GM12801 (cell line): ENCODE measurements around the gene MCRIP2.

Experiments used
- TF ChIP-seq, protein P1 (sequence below): IDR thresholded peaks from one replicate; pipeline ENCODE4 v1.5.1; 2011; ENCODE audit warnings: control low read depth; ENCODE audit not compliant: insufficient read length; ENCODE audit errors: extremely low read depth

MCRIP2 gene

DNA sequence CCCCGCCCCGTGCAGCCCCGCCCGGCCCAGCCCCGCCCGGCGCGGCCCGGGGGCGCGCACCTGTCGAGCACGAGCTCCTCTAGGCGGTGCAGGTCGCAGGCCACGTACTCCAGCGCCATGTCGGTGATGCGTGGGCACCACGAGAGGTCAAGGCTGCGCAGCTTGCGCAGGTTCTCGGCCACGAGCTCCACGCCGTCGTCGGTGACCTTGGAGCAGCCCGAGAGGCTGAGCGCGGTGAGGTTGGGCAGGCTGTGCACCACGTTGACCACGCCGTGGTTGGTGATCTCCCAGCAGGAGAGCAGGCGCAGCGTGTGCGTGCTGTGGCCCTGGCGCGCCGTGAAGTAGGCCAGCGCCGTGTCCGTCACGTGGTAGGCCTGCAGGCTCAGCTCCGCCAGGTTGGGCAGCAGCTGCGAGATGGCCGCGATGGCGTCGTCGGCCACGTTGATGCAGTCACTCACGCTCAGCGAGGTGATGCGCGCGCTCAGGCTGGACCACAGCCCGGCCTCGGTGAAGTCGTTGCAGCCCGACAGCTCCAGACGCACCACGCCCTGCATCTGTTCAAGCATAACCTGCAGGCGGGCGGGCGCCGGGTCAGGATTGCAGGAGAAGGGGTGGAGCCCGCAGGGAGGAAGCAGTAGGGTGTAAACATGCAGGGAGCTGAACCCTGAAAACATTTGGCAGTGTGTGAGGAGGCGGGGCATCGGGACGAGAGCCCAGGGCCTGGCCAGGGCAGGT is 53.9 kb downstream of the MCRIP2 start:
- TF ChIP-seq, protein P1, sequence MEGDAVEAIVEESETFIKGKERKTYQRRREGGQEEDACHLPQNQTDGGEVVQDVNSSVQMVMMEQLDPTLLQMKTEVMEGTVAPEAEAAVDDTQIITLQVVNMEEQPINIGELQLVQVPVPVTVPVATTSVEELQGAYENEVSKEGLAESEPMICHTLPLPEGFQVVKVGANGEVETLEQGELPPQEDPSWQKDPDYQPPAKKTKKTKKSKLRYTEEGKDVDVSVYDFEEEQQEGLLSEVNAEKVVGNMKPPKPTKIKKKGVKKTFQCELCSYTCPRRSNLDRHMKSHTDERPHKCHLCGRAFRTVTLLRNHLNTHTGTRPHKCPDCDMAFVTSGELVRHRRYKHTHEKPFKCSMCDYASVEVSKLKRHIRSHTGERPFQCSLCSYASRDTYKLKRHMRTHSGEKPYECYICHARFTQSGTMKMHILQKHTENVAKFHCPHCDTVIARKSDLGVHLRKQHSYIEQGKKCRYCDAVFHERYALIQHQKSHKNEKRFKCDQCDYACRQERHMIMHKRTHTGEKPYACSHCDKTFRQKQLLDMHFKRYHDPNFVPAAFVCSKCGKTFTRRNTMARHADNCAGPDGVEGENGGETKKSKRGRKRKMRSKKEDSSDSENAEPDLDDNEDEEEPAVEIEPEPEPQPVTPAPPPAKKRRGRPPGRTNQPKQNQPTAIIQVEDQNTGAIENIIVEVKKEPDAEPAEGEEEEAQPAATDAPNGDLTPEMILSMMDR = no peak
